ENCODE data around the gene SMCO2. TPM values are rescaled to one million over a fixed set of nuclear protein-coding genes. Genes with fewer than 3 reads are reported as not detected.

SMCO2 gene
- total RNA-seq, 1 experiment from 2014 or later, result 0.36 TPM

DNA sequence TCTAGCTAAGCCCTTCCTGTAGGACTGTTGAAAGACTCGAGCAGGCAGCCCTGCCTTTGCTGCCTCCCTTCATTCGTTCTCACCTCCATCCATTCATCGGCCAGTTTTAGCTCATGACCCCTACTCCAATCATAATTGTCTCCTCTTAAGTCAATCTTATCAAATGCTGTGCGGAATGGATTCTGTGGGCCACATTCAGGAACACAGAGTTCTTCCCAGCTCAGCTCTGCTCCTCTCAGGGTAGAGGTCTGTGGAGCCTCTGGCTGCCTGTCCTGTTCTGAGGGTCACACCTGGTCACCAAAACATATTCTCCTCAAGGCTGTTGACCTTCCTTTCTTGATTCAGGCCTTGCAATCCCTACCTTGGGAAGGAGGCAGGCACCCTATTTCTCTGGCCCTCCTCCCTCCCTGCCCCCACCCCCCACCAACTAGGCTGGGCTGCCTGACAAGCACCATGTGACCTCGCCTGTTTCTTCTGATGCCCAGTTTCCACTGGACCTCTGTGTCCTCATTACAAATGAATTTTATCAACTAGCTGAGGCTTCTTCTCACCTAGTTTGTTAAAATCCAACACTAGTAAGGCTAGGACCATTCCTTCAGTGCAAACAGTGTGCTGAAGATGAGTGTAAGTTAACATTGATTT lies 3.5 kb downstream of the SMCO2 start:
- POLR2A ChIA-PET, result no interaction called here
- Histone ChIP-seq H3K27me3 (ENCODE audit: control insufficient read depth, insufficient read depth, low read length) (no peaks in the 10 kb centered on the region), H3K36me3 (ENCODE audit: control insufficient read depth, insufficient read depth, low read length) (no peaks in the 10 kb centered on the region), H3K9me3 (ENCODE audit: control insufficient read depth, insufficient read depth, low read depth, low read length) (no peaks in the 10 kb centered on the region), H3K4me1 (ENCODE audit: control insufficient read depth, insufficient read depth, low read length) (no peaks in the 10 kb centered on the region), H3K4me3 (ENCODE audit: low read depth in 2 of 2, low read length in 2 of 2) (no peak overlapping the region), H3K27ac (ENCODE audit: low read length) (no peak overlapping the region)
- CTCF ChIA-PET, result no interaction called here
- no TSS peak for BruUV-seq (replicated peaks)
- in situ Hi-C loops (cut with HindIII; ENCODE audit: low pct_unique_long_range_greater_than_20kb, low sequenced_read_pairs) (no loop called here), intact Hi-C loops (cut with micrococcal nuclease; ENCODE audit: unreplicated experiment) (no loop called here)
- DNase-seq (ENCODE audit: low read depth, low spot score), result no peak
- TF ChIP-seq TCF7L2 (IDR thresholded peaks at IDR 0.05; ENCODE audit: low read depth, low read length) (no peak), CTCF (IDR thresholded peaks at IDR 0.05) (no peak), REST (IDR thresholded peaks at IDR 0.05; ENCODE audit: insufficient read depth in 1 of 2, low read depth in 2 of 2, low read length in 1 of 2) (no peak), SIN3A (IDR thresholded peaks at IDR 0.05; ENCODE audit: borderline replicate concordance, insufficient read depth, low read depth, low read length) (no peak), POLR2AphosphoS5 (IDR thresholded peaks at IDR 0.05; ENCODE audit: low read depth, low read length) (no peak)
- ATAC-seq, result no peak

DNA sequence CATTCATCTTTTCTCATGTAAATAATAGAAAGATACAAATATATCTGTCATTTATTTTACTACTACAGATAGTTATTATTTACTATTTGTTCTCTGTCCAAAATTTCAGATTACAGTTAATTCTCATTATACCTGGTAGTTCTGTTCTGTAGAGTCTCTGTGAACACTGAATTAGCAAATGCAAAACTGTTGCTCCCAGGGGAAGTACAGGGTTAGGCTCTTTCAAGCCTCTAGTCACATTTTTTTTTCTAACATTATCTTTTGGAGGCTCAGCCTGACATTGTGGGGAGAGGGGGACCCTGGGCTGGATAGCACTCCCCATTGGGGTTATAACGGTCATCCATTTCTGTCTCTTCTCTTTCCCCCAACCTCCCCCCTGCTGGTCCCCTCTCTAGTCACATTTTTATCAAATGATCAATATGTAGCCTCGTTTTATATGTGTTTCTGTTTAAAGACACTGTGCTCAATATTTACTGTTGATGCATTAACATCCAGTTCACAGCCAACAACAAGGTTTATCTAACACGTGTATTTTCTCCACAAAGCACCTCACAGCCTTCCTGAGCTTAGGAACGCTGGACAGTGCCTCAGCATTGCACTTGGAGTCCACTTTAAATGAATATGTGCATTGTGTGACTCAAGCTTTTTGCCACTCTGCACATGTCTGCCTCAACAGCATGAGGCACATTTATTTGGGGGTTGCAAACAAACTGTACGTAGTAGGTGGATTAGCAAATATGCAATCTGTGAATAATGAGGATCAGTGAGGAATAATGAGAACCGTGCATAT lies 4.7 kb downstream of the SMCO2 start:
- intact Hi-C loops (cut with micrococcal nuclease; ENCODE audit: unreplicated experiment) (no loop called here), in situ Hi-C loops (cut with HindIII; ENCODE audit: low pct_unique_long_range_greater_than_20kb, low sequenced_read_pairs) (no loop called here)
- no peaks in the 10 kb centered on the region for H3K27me3 ChIP-seq (ENCODE audit: control insufficient read depth, insufficient read depth, low read length)
- TF ChIP-seq SIN3A (IDR thresholded peaks at IDR 0.05; ENCODE audit: borderline replicate concordance, insufficient read depth, low read depth, low read length) (no peak), TCF7L2 (IDR thresholded peaks at IDR 0.05; ENCODE audit: low read depth, low read length) (no peak), POLR2AphosphoS5 (IDR thresholded peaks at IDR 0.05; ENCODE audit: low read depth, low read length) (no peak), REST (IDR thresholded peaks at IDR 0.05; ENCODE audit: insufficient read depth in 1 of 2, low read depth in 2 of 2, low read length in 1 of 2) (peak; percentile 58 to 63)
- H3K4me3 ChIP-seq (ENCODE audit: low read depth in 2 of 2, low read length in 2 of 2), result no peak overlapping the region
- no peaks in the 10 kb centered on the region for H3K36me3 ChIP-seq (ENCODE audit: control insufficient read depth, insufficient read depth, low read length)
- DNase-seq (ENCODE audit: low read depth, low spot score), result no peak
- BruUV-seq (replicated peaks), result no TSS peak
- H3K9me3 ChIP-seq (ENCODE audit: control insufficient read depth, insufficient read depth, low read depth, low read length), result no peaks in the 10 kb centered on the region
- no peak for ATAC-seq
- CTCF ChIA-PET, result no interaction called here
- POLR2A ChIA-PET, result no interaction called here
- no peaks in the 10 kb centered on the region for H3K4me1 ChIP-seq (ENCODE audit: control insufficient read depth, insufficient read depth, low read length)
- no peak overlapping the region for H3K27ac ChIP-seq (ENCODE audit: low read length)

Measured in Panc1 (cell line).